Measurements from ENCODE around the gene MRPS17. TPM values are rescaled to one million over a fixed set of nuclear protein-coding genes. Genes with fewer than 3 reads are reported as not detected.

The MRPS17 gene
- total RNA-seq = 11.1 and 15.9 TPM in 2 replicates

DNA sequence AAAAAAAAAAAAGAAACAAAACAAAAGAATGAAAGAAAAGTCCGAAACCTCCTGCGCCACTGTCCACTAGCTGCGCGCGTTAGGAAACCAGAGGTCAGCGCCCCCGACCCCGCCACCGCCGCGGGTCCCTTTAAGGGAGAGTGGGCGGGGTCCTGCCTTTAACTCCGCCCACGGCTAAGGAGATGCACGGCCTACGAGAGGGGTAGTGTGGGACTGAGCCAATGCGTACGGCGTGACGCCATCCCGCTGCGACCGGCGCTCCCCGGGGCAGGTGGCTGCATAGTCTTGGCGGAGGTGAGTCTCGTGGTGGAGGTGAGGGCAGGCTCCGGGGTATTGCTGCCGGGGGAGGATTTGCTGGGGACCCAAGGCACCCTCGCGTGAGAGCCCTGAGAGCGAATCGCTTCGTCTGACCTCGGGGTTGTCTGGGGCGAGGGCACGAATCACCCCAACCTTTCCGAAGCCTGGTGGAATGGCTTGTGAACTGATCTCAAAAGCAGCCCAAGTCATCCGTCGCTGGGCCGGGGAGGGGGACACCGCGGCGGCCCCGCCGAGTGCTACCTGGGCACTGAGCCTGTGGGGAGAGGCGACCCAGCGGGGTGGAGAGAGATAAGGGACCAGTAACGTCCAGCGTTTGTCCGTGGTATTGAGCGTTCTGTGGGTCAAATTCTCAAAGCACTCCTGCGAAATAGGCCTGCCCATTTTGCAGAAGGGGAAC is at the start of gene MRPS17:
MRPS17 (plus strand) TSS at position 241 of the 715 bp plus-strand sequence. CDS start 1,319 bp downstream, outside the sequence.

DNA sequence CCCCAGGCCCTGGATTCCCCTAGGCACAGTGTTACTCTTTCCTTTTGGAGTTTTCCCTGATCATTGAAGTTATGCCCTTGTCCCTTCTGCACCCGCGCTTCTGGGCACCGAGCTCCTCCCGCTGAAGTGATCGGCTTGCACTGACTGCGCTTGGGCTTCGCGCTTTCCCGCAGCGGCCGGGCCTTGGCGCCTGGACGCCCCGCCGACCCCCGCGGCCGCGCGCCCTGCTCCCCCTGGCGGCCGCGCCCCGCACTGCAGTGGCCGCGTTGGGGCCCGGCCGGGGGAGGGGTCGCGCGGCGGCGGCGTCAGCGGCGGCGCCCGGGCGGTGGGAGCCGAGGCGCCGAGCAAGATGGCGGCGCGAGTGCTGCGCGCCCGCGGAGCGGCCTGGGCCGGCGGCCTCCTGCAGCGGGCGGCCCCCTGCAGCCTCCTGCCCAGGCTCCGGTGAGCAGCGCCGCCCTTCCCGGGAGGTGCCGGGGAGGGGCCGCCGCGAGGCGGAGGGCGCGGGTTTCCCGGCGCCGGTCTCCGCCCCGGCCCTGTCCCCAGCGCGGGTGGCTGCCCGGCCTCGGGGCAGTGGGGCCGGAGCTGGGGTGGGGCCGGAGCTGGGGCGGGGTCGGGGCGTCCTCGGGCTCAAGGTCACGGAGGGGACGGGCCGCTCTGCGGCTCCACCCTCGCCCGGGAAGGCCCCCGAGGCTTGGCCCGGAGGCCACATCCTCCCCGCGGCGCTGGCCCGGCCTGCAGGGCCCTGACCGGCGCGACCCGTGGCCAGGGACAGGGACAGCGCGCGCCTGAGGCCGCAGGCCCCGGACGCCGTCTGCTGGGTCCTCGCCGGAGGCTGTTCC is 12.8 kb downstream of the MRPS17 start, which contains the start of gene NIPSNAP2:
NIPSNAP2 (plus strand) TSS at position 325 of the 839 bp plus-strand sequence; CDS start at position 350, 25 bp downstream.

Other genes with a start within 250 kb of the MRPS17 start
- gene SEPTIN14, start 89.1 kb upstream of the MRPS17 start, total RNA-seq = not detected in 2 replicates
- gene ZNF713, start 64.4 kb upstream of the MRPS17 start, total RNA-seq = 0.38 and 0.47 TPM in 2 replicates
- gene NIPSNAP2, start 12.7 kb downstream of the MRPS17 start, total RNA-seq = 53.3 and 54.4 TPM in 2 replicates
- gene PSPH, start 99.6 kb downstream of the MRPS17 start, total RNA-seq = 66.4 and 72.3 TPM in 2 replicates
- gene CCT6A, start 99.9 kb downstream of the MRPS17 start, total RNA-seq = 150 and 262 TPM in 2 replicates
- 149 and 155 TPM in 2 replicates for gene SUMF2, start 112.4 kb downstream of the MRPS17 start, total RNA-seq
- gene PHKG1, start 141.1 kb downstream of the MRPS17 start, total RNA-seq = 0.08 TPM in 1 of 2 replicates, not detected in the other
- gene CHCHD2, start 154.6 kb downstream of the MRPS17 start, total RNA-seq = 754 and 755 TPM in 2 replicates
- not detected in 2 replicates for gene NUPR2, start 164.5 kb downstream of the MRPS17 start, total RNA-seq